Purkinje cell (primary cell): ENCODE measurements around the gene TFPT. TPM values are rescaled to one million over a fixed set of nuclear protein-coding genes. Genes with fewer than 3 reads are reported as not detected.

Experiments used
- polyA plus RNA-seq: library from polyadenylated mRNA; unstranded; fragments of >200 nt; fragmentation: Nextera tagmentation; gene quantifications from 2 replicates; pipeline ENCODE4 v1.2.1, GENCODE V29; 2014

Gene TFPT, protein sequence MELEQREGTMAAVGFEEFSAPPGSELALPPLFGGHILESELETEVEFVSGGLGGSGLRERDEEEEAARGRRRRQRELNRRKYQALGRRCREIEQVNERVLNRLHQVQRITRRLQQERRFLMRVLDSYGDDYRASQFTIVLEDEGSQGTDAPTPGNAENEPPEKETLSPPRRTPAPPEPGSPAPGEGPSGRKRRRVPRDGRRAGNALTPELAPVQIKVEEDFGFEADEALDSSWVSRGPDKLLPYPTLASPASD
- 5.5 and 10.9 TPM in 2 replicates for polyA plus RNA-seq

DNA sequence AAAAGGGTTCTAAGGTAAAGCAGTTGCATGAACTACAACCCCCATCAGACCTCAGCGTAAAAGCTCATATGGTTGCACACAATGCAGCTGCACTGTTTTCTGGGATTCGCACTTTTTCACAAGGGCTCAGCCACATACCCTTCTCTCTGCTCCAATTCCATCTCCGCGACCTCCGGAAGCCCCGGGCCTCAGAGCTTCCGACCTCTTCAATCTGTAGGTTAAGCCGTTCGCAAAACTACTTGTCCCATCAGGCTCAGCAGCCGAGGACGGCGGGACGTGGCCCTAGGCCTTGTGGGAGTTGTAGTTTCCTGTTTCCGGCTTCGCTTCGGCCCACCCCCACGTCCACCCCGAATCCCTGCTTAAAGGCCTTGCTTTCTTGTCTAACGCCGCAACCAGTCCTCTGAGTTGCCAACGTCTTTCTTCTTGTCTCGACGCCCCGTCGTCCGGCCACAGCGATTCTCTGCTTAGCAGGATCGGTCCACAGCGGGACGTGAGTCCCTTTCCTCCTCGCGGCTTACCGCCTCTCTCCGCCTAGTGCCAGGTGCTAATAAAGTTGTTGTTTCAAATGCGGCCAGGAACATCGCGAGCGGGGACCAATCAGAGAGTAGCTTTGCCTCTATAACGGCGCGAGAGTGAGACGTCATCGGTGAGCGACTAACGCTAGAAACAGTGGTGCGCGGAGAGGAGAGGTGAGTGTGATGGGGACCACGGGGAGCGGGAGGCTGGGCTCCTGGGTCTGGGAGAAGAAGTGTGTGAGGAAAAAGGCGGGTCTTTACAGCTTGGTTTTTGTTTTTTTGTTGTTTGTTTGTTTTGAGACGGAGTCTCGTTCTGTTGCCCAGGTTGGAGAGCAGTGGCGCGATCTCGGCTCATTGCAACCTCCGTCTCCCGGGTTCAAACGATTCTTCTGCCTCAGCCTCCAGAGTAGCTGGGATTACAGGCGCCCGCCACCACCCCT lies at the start of gene TFPT, which contains the start of gene PRPF31:
TSS of gene TFPT (minus strand) at position 549 of the 955 bp plus-strand sequence. CDS start at position 161, 388 bp downstream.
TSS of gene PRPF31 (plus strand) at position 646 of the 955 bp plus-strand sequence. CDS start 2,525 bp downstream, outside the sequence.

DNA sequence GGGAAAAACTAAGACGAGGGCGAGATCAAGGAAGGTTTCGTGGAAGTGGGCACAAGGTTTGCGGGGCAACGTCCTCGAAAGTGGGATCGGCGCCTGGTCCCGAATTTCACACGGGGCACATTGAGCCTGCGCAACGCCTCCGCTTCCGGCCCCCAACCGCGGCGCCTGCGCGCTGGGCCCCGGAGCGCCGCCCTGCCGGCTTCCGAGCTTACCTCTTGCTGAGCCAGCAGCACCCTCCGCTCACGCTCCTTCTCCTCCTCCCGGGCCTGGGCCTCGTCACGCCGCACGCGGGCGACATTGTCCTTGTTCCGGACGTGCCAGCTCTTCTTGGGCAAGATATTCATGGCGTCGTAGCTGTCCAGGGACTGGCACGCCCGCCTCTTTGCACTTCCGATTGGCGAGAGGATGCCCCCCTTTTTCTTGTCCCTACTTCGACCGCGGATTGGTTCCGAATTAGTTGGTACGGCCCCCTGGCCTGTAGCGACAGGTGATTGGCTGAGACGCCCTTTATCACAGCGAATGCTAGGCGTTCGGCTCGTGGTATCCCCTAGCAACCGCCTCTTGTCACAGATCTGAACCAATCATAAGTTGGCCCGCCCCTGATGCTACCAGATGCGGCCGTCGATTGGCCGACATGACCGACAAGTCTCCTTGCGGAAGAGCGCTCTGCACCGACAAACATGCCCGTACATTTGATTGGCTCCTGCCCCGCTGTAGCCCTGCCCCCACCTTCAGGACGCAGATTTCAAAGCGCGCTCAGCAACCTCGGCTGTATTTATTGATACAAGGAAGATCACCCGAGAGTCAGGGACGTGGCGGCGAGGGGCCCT lies 44.1 kb upstream of the TFPT start, which contains the start of gene LENG1:
TSS of gene LENG1 (minus strand) at position 370 of the 830 bp plus-strand sequence. CDS start at position 344, 26 bp downstream.

DNA sequence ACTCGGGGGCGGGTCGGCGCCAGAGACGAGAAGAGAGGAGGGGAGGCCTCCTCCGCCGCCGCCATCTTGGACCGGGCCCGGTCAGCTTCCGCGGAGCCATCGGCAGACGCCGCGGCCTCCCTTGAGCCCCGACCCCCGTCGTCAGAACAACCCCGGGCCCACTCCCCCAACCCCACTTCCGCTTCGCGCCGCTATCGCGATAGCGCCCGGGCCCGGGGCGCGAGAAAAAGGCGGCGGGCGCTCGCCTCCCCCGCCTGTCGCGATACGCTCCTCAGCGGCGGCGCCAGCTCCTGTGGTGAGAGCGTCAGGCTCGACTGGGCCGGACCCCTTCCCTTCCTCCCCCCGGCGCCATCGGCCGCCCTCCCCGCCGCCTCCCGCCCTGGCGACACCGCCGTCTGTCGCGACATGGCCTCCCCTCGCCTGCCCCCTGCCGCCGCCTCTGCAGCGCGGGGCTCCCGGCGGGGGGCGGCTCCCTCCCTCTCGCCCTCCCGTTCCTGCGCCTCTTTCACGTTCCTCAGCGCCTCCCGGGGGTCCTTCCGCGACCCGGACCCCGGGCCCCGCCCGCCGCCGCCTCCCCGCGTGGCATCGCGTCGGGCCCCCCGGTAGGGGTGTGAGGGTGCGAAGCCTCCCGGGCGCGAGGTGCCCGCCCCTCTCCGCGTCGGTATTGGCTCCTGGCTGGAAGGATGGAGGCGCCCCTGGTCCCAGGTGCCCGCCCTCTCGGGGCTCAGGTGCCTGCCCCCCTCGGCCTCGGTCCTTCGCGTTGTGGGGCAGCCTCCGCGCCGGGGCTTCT lies 22.4 kb upstream of the TFPT start, which contains the start of gene CNOT3:
TSS of gene CNOT3 (plus strand) at position 64 of the 790 bp plus-strand sequence. CDS start 5,217 bp downstream, outside the sequence.

DNA sequence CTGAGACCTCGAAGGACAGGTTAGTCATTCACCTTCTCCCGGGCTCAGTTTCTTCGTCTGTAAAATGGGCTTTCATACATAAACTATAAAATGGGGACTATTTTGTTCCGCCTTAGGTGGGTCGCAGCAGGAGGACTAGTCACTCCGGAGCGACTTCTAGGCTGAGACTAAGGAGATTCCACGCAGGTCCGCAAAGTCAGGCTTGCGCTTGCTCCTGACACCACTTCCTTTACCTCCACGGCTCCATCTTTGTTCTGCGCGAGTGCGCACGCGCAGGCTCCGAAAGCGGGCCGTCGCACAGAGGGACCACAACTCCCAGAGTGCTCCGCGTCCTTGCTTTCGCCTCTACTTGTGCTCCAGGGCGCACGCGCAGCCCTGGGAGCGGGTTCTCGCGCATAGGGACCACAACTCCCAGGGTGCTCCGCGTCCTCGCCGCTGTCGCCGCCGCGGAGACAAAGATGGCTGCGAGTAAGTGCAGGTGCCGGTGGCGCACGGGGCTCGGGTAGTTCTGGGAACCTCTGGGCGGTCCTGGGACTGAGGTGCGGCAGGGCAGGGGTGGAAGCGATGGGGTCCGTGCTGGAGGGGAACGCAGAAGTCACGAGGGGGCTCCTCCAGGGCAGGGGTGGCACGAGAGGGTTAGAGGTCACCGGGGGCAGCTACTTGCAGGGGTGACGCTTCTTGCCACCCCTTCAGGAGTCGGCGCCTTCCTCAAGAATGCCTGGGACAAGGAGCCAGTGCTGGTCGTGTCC lies 12.9 kb downstream of the TFPT start, which contains the start of gene NDUFA3:
TSS of gene NDUFA3 (plus strand) at position 435 of the 749 bp plus-strand sequence. CDS start at position 459, 24 bp downstream.

DNA sequence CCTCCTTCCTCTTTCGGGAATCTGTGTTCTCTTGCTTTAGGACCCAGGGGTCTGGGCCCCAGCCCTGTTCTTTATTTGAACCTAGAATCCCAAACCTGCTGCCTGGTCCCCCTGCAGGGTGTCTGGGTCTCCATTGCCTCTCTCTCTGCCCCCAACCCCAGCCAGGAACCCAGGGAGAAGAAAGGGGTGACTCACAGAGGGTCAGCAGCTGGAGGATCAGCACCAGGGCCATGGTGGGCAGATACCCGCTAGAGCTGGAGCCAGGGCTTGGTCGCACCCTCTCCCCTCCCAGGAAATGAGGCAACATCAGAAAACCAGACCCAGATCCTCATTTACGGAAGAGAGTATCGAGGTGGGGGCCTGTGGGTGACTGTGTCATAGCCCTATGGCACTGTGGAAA lies 14.9 kb downstream of the TFPT start, which contains the start of gene OSCAR:
TSS of gene OSCAR (minus strand) at position 243 of the 400 bp plus-strand sequence. CDS start at position 232, 11 bp downstream.

DNA sequence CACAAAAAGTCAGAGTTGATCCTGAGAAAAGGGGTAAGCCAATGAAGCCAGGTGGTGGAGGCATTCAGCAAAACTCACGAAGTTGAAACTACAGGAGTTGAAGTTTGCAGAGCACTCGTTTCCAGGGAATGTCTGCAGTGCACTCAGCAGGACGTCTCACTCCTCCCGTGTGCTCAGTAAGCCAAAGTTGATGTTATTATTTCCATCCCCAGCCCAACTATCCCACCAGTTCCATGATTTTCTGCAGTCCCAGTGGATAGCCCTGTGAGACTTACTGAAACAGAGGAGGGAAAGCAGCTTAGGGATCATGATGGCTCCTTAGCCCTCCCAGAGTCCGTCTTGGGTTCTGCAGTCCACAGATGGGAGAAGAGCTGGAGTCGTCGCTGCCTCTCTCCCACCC lies 34.4 kb downstream of the TFPT start, which contains the start of gene TARM1:
TSS of gene TARM1 (minus strand) at position 334 of the 400 bp plus-strand sequence. CDS start at position 309, 25 bp downstream.

DNA sequence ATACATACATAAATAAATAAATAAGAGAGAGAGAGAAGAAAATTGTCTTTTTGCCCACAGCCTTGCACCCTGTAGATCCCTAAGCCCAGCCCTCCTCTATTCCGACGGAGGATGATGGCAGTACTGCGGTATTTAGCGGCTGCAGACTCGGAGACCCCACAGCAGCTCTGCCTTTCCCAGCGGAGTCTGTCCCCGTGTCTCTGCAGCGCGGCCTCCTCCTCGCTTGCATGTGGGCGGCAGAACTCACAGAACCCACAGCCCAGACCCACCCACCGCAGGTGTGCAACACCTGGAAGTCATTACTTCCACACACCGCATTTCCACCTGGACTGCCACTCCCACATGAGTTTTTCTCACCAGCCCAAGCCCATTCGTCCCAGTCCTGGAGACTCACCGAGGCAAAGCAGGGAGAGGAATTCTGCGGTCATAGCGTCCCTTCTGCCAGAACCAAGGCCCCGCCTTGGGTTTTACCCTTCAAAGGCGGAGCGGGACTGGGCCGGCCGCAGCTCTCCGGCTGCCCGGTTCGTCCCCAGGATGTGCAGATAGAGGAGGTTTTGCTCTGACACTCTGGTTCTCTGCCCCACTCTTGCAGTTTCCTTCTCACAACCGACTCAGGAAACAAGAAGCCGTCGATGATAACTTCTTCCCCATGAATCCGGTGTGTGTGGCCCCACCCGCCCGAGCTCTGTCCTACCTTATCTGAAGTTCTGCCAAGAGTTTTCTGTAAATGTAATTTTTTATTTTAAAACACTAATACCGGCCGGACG lies 51.9 kb downstream of the TFPT start, which contains the start of gene VSTM1:
TSS of gene VSTM1 (minus strand) at position 548 of the 767 bp plus-strand sequence. CDS start at position 428, 120 bp downstream.

Other genes with a start within 250 kb of the TFPT start
- gene MYADM, start 247.8 kb downstream of the TFPT start, polyA plus RNA-seq, result 13.6 and 14.8 TPM in 2 replicates
- 286 and 411 TPM in 2 replicates for gene PRKCG, start 233.5 kb downstream of the TFPT start, polyA plus RNA-seq
- 1.7 and 1.8 TPM in 2 replicates for gene CACNG7, start 206.4 kb downstream of the TFPT start, polyA plus RNA-seq
- 0.45 and 4.1 TPM in 2 replicates for gene CACNG8, start 152.7 kb downstream of the TFPT start, polyA plus RNA-seq
- not detected in 2 replicates for gene CACNG6, start 124.0 kb downstream of the TFPT start, polyA plus RNA-seq
- not detected in 2 replicates for gene VSTM1, start 51.8 kb downstream of the TFPT start, polyA plus RNA-seq
- not detected in 2 replicates for gene TARM1, start 34.3 kb downstream of the TFPT start, polyA plus RNA-seq
- gene OSCAR, start 14.9 kb downstream of the TFPT start, polyA plus RNA-seq, result not detected in 2 replicates
- 1,121 and 1,868 TPM in 2 replicates for gene NDUFA3, start 12.8 kb downstream of the TFPT start, polyA plus RNA-seq
- 6.3 and 12.1 TPM in 2 replicates for gene PRPF31, start 97 bp upstream of the TFPT start, polyA plus RNA-seq
- 5.1 and 12.1 TPM in 2 replicates for gene CNOT3, start 22.1 kb upstream of the TFPT start, polyA plus RNA-seq
- 3.0 and 5.2 TPM in 2 replicates for gene LENG1, start 44.1 kb upstream of the TFPT start, polyA plus RNA-seq
- not detected in 2 replicates for gene TMC4, start 57.5 kb upstream of the TFPT start, polyA plus RNA-seq
- gene MBOAT7, start 73.9 kb upstream of the TFPT start, polyA plus RNA-seq, result 10.0 and 11.7 TPM in 2 replicates
- gene TSEN34, start 75.7 kb upstream of the TFPT start, polyA plus RNA-seq, result 4.8 and 7.6 TPM in 2 replicates
- gene RPS9, start 85.2 kb upstream of the TFPT start, polyA plus RNA-seq, result 68.6 and 83.4 TPM in 2 replicates
- 0.11 TPM in 1 of 2 replicates, not detected in the other for gene LILRB3, start 107.3 kb upstream of the TFPT start, polyA plus RNA-seq
- gene LILRA6, start 127.1 kb upstream of the TFPT start, polyA plus RNA-seq, result not detected in 2 replicates
- gene LILRB5, start 141.6 kb upstream of the TFPT start, polyA plus RNA-seq, result 0.13 and 0.15 TPM in 2 replicates
- not detected in 2 replicates for gene LILRB2, start 165.5 kb upstream of the TFPT start, polyA plus RNA-seq
- not detected in 2 replicates for gene LILRA5, start 197.5 kb upstream of the TFPT start, polyA plus RNA-seq
- not detected in 2 replicates for gene LILRA4, start 223.5 kb upstream of the TFPT start, polyA plus RNA-seq
- not detected in 2 replicates for gene LAIR1, start 249.3 kb upstream of the TFPT start, polyA plus RNA-seq